GM21367 (cell line): Measurements from ENCODE around the gene IQSEC1.

Experiments used
- ATAC-seq: cut with Tn5 transposase; IDR thresholded peaks from one replicate; pipeline ENCODE4 v1.9.1; 2021; ENCODE audit not compliant: unreplicated experiment

The IQSEC1 gene

DNA sequence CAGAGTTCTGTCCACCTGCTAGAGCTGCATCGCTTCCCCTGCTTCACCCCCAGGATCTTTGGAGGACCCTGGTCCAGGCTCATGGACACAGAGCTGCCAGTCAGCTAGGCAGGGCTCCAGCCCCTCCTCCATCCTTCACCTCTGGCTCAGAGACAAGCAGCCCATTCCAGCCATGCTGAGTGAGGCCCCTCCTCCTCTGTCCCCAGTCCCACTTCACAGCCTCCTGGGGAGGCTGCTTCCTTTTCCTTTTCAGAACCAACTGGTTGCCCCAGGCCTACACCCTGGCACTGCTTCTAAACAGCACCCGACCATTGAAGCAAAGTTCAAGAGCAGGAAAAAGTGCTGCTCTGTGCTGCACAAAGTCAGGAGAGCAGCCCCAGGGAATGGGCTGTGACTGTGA lies 22.2 kb downstream of the IQSEC1 start:
- ATAC-seq = no peak

DNA sequence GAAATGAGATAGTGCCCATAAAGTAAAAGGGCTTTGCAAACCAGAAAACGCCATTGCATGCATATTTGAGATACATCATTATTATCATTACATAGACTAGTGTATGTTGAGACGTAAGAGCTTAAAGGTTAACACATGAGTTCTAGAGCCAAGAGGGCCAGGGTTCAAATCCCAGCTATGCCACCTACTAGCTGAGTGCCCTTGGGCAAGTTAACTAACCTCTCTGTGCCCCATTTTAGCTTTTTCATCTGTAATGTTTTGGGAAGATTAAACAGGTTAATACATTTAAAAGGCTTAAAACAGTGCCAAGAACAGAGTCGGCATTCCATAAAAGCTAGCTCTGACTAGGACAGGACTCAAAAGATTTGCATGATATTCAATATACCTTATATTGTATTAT lies 22.8 kb downstream of the IQSEC1 start:
- ATAC-seq = no peak

DNA sequence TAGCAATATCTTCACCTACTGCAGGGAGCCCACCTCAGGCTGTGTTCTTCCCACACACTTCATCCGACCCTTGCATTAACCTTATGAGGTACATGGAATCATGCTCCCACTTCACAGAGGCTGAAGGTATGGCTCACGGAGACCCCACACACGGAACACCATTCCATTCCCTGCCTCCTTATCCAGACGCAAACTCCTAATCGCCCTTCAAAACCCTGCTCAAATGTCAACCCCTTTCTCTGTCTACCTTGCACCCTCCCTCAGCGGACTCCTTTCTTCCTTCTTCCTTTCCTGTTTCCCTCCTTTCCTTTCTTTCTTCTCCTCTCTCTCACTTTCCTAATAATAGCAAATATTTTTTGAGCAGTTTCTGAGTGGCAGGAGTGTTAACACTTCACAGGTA lies 23.8 kb downstream of the IQSEC1 start:
- no peak for ATAC-seq

DNA sequence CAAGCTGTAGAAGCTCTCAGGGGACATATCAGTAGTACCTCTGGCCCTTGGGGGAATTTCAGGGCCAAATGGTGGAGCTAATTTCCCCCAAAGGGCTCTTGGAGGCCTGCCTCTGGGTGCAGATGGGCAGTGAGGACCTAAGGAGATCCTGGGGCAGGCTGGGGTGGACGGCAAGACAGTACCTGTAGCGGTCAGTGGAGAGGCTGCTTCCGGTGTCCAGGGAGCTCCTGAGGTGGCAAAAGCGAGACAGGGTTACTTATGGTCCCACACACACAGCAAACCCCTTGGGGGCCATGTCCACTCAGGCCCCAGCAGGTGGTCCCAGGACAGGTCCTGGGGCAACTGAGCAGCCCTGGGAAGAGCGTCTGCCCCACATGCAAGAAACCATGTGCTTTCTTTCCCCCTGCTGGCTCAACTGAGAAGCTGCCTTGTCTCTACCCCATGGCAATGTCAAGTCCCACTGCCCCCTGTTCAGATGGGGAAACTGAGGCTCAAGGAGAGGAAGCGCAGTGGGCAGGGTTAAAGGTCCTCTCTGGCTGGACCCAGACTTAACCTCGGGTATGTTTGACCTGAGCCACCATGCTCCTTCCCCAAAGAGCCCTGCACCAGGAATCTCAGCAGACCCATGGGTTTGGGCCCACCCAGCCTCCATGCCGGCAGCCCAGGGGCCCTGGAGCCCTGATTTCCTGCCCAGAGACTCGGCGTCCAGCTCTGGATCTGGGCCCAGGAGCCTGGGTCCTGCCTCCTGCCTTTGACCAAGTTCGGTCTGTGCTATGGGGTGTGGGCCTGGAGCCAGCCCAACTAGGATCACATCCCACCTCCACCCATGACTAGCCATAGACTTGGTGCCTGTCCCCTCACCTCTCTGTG lies 25.7 kb downstream of the IQSEC1 start:
- no peak for ATAC-seq

DNA sequence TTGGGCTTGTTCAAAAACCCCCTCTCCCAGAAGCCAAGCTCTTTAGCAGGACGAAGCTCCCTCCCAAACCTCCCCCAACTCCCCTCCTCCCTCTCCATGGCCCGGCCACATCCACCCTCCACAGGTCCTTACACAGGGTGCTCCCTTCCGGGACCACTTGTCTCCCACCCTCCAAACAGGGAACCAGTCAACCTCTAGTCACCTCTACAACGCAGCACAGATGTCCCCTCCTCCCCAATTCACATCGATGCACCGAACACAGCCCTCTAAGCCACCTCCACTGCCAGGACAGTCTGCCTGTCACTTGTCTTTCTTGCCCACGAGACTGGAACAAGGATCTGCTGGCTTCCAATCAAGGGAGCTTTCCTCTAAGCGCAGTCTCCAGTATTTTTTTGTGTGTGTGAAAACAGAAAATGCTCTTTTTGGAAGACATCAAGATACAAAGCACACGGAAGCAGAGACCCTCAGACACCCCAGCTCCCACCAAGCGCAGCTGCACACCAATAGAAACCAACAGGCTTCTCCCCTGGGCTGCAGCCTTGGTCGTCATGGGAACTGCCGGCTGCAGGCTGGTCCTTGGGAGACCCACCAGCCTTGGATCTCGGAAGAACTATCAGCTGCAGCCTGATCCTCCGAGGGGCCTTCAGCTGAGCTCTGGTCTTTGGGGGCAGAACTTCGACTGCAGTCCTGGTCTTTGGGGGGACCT lies 26.5 kb downstream of the IQSEC1 start:
- ATAC-seq = peak; percentile 5

DNA sequence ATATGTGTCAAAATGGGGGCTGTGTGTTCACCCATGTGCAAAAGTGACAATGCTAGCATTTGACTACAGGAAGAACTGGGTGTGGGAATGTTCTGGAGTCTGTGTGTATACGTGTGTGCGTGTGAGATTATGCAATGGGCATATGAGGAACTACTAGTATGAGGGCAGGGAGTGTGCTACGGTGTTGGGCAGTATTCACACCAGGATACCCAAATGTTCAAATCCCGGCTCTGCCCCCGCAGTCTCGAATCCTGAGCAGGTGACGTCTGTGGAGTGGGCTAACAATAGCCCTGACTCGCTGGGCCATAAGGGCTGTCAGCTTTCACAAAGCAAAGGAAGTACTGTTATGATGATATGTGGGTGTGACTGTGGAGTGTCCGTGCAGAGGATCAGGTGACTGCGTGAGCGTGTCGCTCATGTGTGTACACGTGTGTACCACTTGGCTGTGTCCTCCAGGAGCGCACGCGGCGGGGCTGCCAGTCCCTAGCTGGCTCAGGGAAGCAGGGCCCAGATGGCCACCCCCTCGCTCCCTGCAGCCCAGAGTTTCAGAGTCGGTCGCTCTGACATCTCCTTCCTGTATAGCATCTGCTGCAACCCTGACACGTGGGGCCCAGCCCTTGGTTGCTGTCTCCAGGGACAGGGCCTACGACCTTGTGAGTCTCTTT lies 27.2 kb downstream of the IQSEC1 start:
- ATAC-seq = peak; percentile 66

DNA sequence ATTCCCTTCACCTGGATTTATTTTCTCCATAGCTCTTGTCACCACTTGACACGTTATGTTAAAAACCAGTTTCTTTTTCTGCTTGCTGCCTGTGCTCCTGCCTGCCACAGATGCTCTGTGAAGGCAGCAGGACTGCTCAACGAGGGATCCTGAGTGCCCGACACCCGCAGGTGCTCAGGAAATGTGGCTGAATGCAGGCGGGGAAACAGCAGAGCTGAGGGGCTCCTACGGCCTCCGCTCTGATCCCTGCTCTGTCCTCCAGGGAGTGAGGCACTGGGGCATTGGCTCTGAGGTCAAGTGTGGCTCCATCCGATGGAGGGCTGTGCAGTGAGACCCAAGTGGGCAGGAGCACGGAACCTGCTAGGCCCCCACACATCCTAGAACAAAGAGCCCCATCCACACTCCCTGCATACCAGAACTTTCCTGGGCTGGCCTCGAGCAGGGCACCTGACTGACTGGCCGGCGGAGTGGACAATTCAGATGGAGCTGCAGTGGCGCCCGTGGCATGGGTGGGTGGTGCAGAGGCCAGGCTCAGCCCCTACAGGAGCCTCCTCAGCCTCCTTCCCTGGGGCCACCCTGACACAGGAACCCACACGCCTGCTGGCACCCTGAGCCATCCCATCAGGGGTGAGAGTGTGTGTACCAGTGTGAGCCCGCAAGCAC lies 27.9 kb downstream of the IQSEC1 start:
- no peak for ATAC-seq

DNA sequence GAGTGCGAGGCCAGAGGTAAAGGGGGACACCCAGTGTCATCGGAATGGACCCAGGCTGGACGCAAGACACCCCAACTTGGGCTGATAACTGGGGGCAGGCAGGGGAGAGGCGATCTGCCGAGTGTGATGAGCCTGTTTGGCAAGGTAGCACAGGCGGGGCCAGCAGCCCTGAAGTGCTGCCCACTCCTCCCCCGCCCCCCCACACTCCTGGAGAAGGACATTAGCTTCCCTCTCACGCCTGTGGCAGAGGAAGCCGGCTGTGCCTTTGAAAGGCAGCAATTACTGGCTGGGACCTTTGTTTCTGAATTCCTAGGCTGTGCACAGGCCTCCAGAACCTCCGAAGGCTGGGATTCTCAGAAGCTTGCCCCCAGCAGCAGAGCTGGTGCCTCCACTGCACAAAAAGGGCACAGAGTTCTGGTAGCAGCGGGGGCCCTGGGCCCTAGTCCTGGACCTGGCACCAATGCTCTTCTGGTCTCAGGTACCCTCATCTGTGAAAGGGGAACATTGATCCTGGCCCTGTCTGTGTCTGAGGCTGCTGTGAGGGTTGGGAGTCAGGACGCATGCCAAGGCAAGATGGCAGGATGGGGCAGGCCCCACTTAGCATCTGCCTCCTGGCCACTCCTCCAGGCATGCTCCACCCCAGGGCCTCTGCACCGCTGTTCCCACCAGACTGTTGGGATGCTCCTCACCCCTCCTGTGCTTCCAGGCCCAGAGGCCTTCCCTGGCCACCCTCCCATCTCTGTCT lies 28.6 kb downstream of the IQSEC1 start:
- no peak for ATAC-seq

DNA sequence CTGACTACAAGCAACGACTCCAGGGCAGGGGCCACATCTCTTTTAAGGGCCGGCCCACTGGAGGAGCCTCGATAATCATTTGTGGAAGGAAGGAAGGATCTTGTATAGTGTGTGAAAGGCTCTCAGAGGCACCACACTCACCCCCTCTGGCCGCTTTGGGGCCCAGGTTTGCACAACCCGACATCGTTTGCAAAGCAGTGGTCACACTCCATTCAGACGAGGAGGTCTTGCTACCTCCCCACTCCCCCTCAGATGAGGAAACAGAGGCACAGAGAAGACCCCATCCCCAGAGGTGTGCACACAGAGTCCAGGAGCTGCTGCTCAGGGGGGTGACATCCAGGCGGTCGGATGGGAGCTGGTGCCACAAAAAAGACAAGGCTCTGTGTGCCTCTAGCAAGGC lies 29.6 kb downstream of the IQSEC1 start:
- ATAC-seq = no peak

DNA sequence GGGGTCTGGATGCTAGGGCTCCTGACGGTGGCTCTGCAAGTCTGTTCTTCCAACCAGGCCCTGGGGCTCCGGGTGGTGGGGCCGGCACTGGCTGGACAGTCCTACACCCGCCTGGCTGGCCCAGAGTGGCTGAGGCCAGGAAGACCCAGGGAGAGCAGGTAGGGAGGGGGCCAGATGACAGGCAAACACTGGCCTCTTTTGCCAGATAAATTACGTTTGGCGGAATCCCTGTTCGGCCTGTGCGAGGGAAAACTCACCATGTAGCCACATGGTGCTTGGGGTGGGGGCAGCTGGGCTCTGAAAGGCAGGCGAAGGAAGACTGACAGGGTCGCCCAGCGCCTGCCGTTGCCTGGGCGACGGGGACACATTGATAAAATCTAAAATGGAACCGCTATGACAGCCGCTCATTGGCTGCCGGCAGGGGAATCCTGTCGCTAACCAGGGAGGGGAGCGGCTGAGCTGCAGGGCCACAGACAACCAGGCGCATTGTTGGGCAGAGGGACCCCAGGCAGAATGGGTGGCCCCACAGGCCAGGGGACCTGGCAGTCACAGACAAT lies 30.4 kb downstream of the IQSEC1 start:
- no peak for ATAC-seq

DNA sequence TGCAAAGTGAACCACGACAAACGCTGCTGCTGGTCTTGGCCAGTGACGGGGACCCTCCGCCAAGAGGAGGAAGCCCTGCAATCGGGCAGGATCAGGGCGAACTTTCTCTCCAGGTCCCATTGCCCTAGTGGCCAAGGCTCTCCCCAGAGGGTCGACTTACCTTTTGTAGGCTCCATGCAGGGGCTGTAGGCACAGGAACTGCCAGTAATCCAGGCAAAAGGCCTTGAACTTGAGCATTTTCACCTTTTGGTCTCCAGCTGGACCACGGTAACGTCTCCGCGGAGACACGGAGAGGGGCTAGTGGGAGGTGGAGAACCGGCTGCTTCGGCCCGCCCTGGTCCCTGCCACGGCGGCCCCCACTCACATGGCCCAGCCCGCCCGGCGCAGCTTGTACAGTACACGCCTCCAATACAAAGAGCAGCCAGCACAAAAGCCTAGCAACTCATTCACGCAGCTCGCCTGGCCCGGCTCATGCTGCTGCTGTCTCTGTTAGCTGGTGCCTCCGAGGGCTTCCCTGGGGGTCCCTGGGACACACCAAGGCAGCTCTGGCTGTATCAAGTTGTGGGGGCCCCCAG lies 31.0 kb downstream of the IQSEC1 start:
- no peak for ATAC-seq

DNA sequence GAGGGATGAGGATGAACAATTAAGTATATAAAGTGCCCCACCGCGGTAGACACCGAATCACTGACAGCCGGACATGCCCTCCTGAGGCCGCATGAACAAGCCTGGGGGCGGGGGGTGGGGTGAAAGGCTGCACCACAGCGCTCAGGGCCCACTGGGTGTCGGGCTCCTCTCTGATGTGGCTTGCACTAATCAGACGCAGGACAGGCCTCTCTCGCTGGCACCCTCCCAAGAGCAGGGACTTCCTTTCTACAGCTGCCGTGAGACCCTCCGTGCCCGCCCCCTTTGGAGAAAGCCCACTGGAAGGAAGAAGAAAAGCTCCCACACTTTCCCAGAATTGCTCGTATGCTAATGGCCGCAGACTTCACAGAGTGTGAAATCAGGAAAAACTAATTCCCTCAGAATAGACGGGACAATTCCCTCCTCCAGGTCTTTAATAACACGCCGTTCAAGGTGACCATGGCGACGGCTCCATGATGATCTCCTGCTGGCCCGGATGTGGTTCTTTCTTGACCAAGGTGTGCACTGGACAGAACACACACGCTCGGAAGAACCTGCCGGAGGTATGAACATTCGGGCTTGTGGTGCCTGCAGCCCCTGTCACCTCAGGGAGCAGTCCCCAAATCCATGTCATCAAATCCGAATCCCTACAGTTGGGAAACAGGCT lies 32.0 kb downstream of the IQSEC1 start:
- ATAC-seq = no peak

DNA sequence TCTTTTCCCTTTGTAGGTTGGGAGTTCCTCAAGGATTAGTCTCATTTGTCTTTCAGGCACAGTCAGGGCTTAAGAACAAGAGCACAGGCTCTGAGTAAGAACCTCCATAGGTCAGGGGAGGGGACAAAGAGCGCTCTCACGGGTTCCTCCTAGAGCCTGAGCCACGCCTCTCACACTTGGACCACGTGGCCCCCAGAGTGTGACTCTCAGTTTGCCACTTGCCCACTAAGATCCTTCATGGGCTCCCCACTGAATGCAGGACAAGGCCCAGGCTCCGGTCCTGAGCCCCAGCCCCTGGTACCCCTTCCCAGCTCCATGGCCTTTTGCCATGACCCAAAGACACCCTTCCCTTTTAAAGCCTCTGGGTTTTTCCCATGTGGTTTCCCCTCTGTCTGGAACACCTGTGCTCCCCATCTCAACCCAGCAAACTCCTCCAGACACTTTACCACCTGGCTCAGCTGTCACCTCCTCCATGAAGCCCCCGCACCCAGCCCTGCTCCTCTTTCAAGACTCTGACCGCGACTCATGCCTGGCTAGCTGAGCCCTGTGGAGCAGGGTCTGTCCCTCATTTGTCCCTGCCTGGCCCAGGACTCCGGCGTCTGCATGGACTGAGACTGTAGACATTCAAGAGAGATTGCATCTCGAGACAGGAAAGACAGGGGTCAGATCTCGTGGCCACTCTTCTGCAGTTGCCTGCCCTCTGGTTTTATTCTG lies 32.7 kb downstream of the IQSEC1 start:
- peak; percentile 72 for ATAC-seq

DNA sequence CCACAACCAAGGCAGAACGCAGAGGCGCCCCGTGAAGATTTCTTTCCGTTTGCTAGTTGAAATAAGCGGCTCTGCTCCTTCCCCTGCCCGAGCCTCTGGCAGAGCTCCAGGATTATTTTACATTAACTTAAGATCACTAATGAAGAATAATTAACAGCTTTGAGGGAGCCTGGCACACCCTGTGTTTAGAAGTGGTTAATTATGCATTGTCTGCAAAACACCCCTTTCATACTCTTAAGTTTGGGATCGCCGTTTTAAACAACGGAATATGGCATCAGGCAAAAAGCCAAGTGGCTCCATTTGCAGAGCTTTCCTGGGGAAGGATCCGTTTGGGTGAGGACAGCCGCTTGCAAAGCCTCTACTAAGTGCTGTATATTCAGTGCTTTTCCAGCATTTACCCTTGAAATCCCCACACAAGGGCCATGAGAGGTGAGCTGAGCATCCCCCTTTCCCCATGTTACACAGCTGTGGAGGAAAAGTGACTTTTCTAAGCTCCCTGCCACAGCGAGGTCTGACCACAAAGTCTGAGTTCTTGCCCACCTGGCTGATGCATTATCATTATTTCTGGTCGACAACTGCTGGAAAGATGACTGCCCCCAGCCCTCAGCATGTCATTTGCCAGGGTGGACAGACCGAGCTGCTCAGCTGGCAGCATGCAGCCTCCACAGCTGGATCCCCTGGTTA lies 33.9 kb downstream of the IQSEC1 start:
- no peak for ATAC-seq

DNA sequence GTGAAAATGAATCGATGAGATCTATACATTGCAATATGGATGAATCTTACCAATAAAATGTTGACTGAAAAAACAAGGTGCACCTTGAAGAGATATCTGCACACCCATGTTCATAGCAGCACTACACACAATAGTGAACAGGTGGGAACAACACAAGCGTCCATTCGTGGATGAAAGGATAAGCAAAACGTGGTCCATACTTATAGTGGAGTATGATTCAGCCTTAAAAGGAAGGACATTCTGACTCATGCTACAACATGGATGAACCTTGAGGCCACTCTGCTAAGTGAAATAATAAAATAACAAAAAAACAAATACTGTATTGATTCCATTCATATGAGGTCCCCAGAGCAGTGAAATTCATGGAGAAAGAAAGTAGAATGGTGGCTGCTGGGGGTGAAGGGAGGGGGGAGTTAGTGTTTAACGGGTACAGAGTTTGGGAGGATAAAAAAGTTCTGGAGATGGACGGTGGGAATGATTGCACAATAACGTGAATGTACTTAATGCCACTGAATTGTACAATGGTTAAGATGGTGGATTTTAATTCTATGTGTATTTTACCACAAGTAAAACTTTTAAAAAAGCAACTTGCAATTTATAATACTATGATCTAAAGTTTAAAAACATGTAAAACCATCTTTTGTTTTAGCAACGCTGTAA lies 35.6 kb downstream of the IQSEC1 start:
- ATAC-seq = no peak

DNA sequence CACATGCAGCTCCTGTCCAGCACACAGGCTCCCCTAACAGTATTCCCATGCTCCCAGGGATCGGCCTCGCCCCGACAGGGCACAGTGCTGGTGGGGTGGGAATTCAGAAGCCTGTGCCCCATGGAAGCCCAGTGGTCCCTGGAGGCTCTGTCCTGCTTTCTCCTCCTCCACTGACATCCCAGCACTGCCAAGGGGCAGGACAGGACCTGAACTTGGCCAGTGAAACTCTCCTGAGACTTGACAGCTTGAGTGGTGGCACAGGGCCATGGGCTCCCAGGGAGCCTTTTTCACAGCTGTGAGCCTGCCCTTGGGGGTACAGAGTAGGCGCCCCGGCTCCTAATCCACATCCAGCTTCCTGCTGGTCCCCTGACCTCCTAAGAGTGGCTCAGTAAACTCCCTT lies 38.4 kb downstream of the IQSEC1 start:
- ATAC-seq = no peak

DNA sequence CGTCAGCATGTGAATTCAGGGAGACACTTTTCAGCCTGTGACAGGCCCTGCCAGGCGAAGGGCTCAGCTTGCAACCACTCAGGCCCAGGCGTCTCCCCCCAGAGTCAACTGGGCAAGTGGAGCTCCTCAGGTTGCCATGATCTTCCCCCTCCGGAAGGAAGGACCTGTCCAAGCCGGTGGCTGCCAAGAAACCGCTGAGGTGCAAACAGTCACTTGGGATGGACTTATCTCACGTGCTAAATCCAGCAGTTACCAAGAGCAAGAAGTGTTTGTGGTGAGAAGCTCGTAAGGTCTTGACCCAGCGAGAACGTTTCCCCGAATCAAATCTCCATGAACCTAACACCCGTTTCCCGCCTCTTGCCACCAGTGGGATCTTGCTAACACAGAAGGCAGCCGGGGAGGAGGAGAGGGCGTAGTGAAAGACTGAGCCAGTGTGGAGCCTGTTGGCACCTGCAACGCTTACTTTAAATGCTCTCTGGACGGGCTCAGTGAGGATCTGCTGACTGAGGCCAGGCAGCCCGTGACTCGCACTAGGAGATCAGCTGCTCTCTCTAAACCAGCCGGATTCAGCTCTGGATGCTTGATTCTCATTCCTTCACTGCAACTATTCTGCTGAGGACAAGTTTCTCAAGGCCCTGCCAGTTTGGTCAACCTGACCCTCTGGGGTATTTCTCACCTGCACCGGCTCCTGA lies 39.0 kb downstream of the IQSEC1 start:
- no peak for ATAC-seq
